HG03558 (cell line): ENCODE measurements around the gene FNDC3B.

ENCODE experiments used
- ATAC-seq: cut with Tn5 transposase; IDR thresholded peaks from one replicate; pipeline ENCODE4 v1.9.1; 2021; ENCODE audit warnings: moderate number of reproducible peaks; ENCODE audit not compliant: unreplicated experiment; ENCODE audit errors: extremely low read depth

FNDC3B gene

GRCh38 chr3:172268425-172268824 is 229.0 kb downstream of the FNDC3B start:
- ATAC-seq, result no peak

GRCh38 chr3:172268868-172269267 is 229.5 kb downstream of the FNDC3B start:
- ATAC-seq, result no peak

- peak; percentile 99 for ATAC-seq
These were observed 231.3 kb downstream of the FNDC3B start for GRCh38 chr3:172270557-172271166.

- no peak for ATAC-seq
These were observed 232.1 kb downstream of the FNDC3B start for GRCh38 chr3:172271386-172271976.

GRCh38 chr3:172272698-172273097 is 233.3 kb downstream of the FNDC3B start:
- no peak for ATAC-seq

- ATAC-seq, result no peak
These were observed 234.0 kb downstream of the FNDC3B start for GRCh38 chr3:172273378-172273777.

GRCh38 chr3:172274906-172275305 is 235.5 kb downstream of the FNDC3B start:
- no peak for ATAC-seq

GRCh38 chr3:172275586-172275985 is 236.2 kb downstream of the FNDC3B start:
- ATAC-seq, result no peak

- no peak for ATAC-seq
These were observed 236.7 kb downstream of the FNDC3B start for GRCh38 chr3:172276103-172276502.

GRCh38 chr3:172277151-172277652 is 237.8 kb downstream of the FNDC3B start:
- no peak for ATAC-seq

GRCh38 chr3:172279191-172279640 is 239.8 kb downstream of the FNDC3B start:
- ATAC-seq, result no peak

- no peak for ATAC-seq
These were observed 240.6 kb downstream of the FNDC3B start for GRCh38 chr3:172279974-172280373.

GRCh38 chr3:172280406-172281051 is 241.2 kb downstream of the FNDC3B start:
- ATAC-seq, result no peak

- no peak for ATAC-seq
These were observed 242.5 kb downstream of the FNDC3B start for GRCh38 chr3:172281884-172282283.

- ATAC-seq, result no peak
These were observed 243.5 kb downstream of the FNDC3B start for GRCh38 chr3:172282850-172283249.

- ATAC-seq, result no peak
These were observed 244.5 kb downstream of the FNDC3B start for GRCh38 chr3:172283841-172284357.

- no peak for ATAC-seq
These were observed 246.5 kb downstream of the FNDC3B start for GRCh38 chr3:172285844-172286243.

- no peak for ATAC-seq
These were observed 247.3 kb downstream of the FNDC3B start for GRCh38 chr3:172286548-172287148.

GRCh38 chr3:172287937-172288477 is 248.6 kb downstream of the FNDC3B start:
- ATAC-seq, result no peak

- ATAC-seq, result no peak
These were observed 249.3 kb downstream of the FNDC3B start for GRCh38 chr3:172288651-172289050.

GRCh38 chr3:172289583-172289982 is 250.2 kb downstream of the FNDC3B start:
- ATAC-seq, result no peak
